Mesothelial cell of epicardium (in vitro differentiated cells): ENCODE measurements around the gene ZNF821. TPM values are rescaled to one million over a fixed set of nuclear protein-coding genes. Genes with fewer than 3 reads are reported as not detected.
A peak's percentile ranks its signal among the peaks of the same experiment; 100 is the strongest.

Source experiments
- DNase-seq, 2 experiments: peaks; one replicate each; pipeline ENCODE4 v3.0.0; 2021; ENCODE audit warnings: low spot score in 2 of 2; ENCODE audit not compliant: unreplicated experiment in 2 of 2
- H3K27ac Mint-ChIP-seq: 2 replicates; pipeline ENCODE4 v1.8.0; 2021; ENCODE audit warnings: mixed read lengths
- H3K27me3 Mint-ChIP-seq: 2 replicates; pipeline ENCODE4 v1.8.0; 2021; ENCODE audit warnings: low read depth, mixed read lengths
- H3K36me3 Mint-ChIP-seq: 2 replicates; pipeline ENCODE4 v1.8.0; 2021; ENCODE audit warnings: mixed read lengths
- H3K4me1 Mint-ChIP-seq: 2 replicates; pipeline ENCODE4 v1.8.0; 2021; ENCODE audit warnings: mixed read lengths
- H3K4me3 Mint-ChIP-seq: 2 replicates; pipeline ENCODE4 v1.8.0; 2021; ENCODE audit warnings: mild to moderate bottlenecking, moderate library complexity, mixed read lengths
- H3K9me3 Mint-ChIP-seq: 2 replicates; pipeline ENCODE4 v1.8.0; 2021; ENCODE audit warnings: mixed read lengths
- total RNA-seq: library from RNA; stranded (reverse); gene quantifications from 3 replicates; pipeline ENCODE4 v1.2.1, GENCODE V29; 2021
- TF ChIP-seq, protein P1 (sequence below): fragments of 200-600 bp; sonication (generic); IDR thresholded peaks from one replicate; pipeline ENCODE4 v1.5.0; 2021; ENCODE audit warnings: antibody characterized with exemption; ENCODE audit not compliant: unreplicated experiment

ZNF821 gene
- total RNA-seq, 1 donor from 2014 or later: 28.8 TPM

DNA sequence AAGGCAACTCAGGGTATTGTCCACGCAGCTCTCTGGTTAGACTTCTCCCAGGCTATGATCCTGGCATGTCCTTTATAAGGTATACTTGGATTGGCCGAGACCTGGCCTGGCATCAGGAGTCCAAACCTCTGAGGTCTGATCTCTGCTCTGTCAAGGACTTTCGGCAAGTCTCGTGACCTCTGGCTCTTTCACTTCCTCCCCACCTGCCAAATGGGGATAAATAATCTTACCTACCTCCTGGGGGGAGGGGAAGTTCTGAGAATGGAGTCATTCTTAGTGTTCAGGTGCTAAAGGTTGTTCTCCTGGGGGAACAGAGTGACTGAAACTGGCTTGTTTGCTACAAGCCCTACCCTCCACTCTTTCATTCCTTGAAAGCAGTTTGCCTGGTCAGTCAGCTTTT is 30.6 kb downstream of the ZNF821 start:
- H3K27me3 Mint-ChIP-seq: no peaks in the 10 kb centered on the region
- H3K36me3 Mint-ChIP-seq: peaks cover 18% of the 10 kb centered on the region
- no peak overlapping the region for H3K4me3 Mint-ChIP-seq

DNA sequence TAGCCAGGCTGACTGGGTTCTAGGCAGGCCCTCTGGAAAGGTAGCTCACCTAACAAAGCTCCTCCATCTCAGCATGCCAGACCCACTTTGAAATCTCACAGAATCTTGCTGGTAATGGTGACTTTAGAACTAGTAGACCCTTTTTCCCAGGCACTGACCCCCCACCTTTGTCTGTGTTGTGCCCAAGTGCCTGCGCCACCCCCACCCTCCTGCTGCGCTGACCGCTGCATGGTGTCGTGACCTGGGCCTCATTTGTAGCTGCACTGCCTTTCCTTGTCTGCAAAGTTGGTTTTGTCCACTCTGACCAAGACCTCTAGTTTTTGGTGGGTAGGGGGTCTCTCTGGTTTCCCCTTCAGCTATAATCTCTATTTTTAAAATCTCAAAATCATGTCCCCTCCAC is 31.4 kb downstream of the ZNF821 start:
- TF ChIP-seq, protein P1, sequence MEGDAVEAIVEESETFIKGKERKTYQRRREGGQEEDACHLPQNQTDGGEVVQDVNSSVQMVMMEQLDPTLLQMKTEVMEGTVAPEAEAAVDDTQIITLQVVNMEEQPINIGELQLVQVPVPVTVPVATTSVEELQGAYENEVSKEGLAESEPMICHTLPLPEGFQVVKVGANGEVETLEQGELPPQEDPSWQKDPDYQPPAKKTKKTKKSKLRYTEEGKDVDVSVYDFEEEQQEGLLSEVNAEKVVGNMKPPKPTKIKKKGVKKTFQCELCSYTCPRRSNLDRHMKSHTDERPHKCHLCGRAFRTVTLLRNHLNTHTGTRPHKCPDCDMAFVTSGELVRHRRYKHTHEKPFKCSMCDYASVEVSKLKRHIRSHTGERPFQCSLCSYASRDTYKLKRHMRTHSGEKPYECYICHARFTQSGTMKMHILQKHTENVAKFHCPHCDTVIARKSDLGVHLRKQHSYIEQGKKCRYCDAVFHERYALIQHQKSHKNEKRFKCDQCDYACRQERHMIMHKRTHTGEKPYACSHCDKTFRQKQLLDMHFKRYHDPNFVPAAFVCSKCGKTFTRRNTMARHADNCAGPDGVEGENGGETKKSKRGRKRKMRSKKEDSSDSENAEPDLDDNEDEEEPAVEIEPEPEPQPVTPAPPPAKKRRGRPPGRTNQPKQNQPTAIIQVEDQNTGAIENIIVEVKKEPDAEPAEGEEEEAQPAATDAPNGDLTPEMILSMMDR: no peak
- no peak for DNase-seq
- Mint-ChIP-seq H3K27ac (no peak overlapping the region), H3K9me3 (no peaks in the 10 kb centered on the region), H3K4me3 (no peak overlapping the region), H3K4me1 (peaks cover 2% of the 10 kb centered on the region), H3K27me3 (no peaks in the 10 kb centered on the region), H3K36me3 (peaks cover 22% of the 10 kb centered on the region)

More for the DNA sequence above, 30.6 kb downstream of the ZNF821 start:
- no peak overlapping the region for H3K27ac Mint-ChIP-seq
- H3K9me3 Mint-ChIP-seq: no peaks in the 10 kb centered on the region
- TF ChIP-seq, protein P1: no peak
- DNase-seq: no peak
- H3K4me1 Mint-ChIP-seq: no peaks in the 10 kb centered on the region

- Mint-ChIP-seq H3K4me1 (peaks cover 6% of the 10 kb centered on the region), H3K4me3 (no peak overlapping the region), H3K9me3 (no peaks in the 10 kb centered on the region), H3K27ac (no peak overlapping the region), H3K27me3 (no peaks in the 10 kb centered on the region), H3K36me3 (peaks cover 22% of the 10 kb centered on the region)
- DNase-seq: no peak
- TF ChIP-seq, protein P1: no peak
These were observed 31.8 kb downstream of the ZNF821 start for GRCh38 chr16:71852158-71852557.

GRCh38 chr16:71851746-71852145 is 32.2 kb downstream of the ZNF821 start:
- Mint-ChIP-seq H3K27ac (no peak overlapping the region), H3K4me1 (peaks cover 10% of the 10 kb centered on the region), H3K27me3 (no peaks in the 10 kb centered on the region), H3K4me3 (no peak overlapping the region), H3K9me3 (no peaks in the 10 kb centered on the region), H3K36me3 (peaks cover 22% of the 10 kb centered on the region)
- DNase-seq: no peak
- TF ChIP-seq, protein P1: no peak

DNA sequence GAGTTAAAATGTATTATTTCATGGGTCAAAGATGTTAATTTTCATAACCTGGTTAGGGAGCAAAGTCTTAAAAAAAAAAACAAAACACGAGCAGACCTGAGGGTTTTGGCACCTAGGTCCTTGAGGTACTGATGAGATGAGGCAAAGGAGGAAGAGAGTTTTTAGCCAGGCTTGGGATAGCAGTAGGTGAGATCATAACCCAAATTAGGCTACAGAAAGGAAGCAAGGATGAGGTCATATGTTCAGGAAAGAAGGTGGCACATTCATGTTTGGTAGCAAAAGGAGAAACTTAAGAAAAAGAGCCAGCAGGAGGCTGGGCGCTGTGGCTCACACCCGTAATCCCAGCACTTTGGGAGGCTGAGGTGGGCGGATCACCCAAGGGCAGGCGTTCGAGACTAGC is 35.4 kb downstream of the ZNF821 start:
- TF ChIP-seq, protein P1: no peak
- Mint-ChIP-seq H3K27ac (no peak overlapping the region), H3K4me1 (peaks cover 14% of the 10 kb centered on the region), H3K36me3 (peaks cover 22% of the 10 kb centered on the region), H3K4me3 (no peak overlapping the region), H3K27me3 (no peaks in the 10 kb centered on the region), H3K9me3 (no peaks in the 10 kb centered on the region)
- DNase-seq: no peak

DNA sequence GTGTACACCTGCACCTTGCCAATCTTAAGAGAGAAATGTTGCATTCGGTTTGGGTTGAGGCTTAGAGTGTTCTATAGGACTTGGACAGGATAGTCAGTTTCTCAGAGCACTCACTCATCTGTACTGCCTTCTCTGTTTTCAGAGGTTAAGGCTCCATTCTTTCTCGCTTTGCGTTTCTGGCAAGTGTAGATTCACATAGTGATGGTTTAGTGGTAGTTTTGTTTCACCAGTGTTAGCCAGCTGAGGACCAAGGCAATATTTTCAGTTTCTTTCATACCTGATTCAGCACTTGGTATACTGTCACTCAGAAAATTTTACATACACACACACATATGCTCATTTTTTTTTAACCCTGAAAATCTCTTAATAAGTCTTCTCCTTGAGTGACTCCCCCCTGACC is 36.9 kb downstream of the ZNF821 start:
- H3K27ac Mint-ChIP-seq: peak overlapping the region; percentile 94
- no peaks in the 10 kb centered on the region for H3K9me3 Mint-ChIP-seq
- peak overlapping the region; percentile 89 for H3K4me3 Mint-ChIP-seq
- H3K27me3 Mint-ChIP-seq: no peaks in the 10 kb centered on the region
- TF ChIP-seq, protein P1: no peak
- no peak for DNase-seq
- H3K36me3 Mint-ChIP-seq: peaks cover 22% of the 10 kb centered on the region
- H3K4me1 Mint-ChIP-seq: peaks cover 14% of the 10 kb centered on the region
